Mammary epithelial cell (primary cell): ENCODE results near the gene CRYBG3.

Experiments used
- CTCF ChIP-seq, 2 donors: IDR thresholded peaks in 1 of 2; conservative IDR thresholded peaks in 1 of 2; 2 replicates each; pipeline ENCODE4 v1.5.1; 2011 to 2012; ENCODE audit warnings: inconsistent platforms in 2 of 2, low read length in 2 of 2, mild to moderate bottlenecking in 2 of 2, control low read depth in 1 of 2, low read depth in 1 of 2; ENCODE audit not compliant: insufficient read depth in 1 of 2; ENCODE audit errors: extremely low read depth in 1 of 2
- EZH2 ChIP-seq: IDR thresholded peaks from 2 replicates; pipeline ENCODE4 v1.6.1; 2012; ENCODE audit warnings: low read length, inconsistent platforms, borderline replicate concordance

GRCh38 chr3:97992547-97993173, 170.8 kb downstream of the CRYBG3 start:
- TF ChIP-seq CTCF (conservative IDR thresholded peaks at IDR 0.05 in 1 of 2, IDR thresholded peaks at IDR 0.05 in 1 of 2; ENCODE audit: extremely low read depth in 1 of 2, insufficient read depth in 1 of 2, low read depth in 1 of 2, low read length in 2 of 2) (no peak), EZH2 (no peak)
